Medulla oblongata (tissue), 1 donor: ENCODE measurements around the gene CDC25B.

ENCODE experiments used
- DNase-seq: peaks from one replicate; pipeline ENCODE4 v3.0.0-alpha.2; 2015; ENCODE audit errors: extremely low spot score

The CDC25B gene

GRCh38 chr20:3763671-3764601, 32.2 kb upstream of the CDC25B start:
- no peak for DNase-seq

GRCh38 chr20:3764659-3765058, 31.5 kb upstream of the CDC25B start:
- no peak for DNase-seq

GRCh38 chr20:3765171-3765882, 30.8 kb upstream of the CDC25B start:
- no peak for DNase-seq

GRCh38 chr20:3766422-3767109, 29.5 kb upstream of the CDC25B start:
- no peak for DNase-seq

- DNase-seq: no peak
These were observed 29.0 kb upstream of the CDC25B start for GRCh38 chr20:3767110-3767426.

GRCh38 chr20:3767427-3768341, 28.4 kb upstream of the CDC25B start, which contains the start of gene ADISSP:
ADISSP (minus strand) TSS chr20:3767753; CDS start chr20:3760100, 7,653 bp downstream.
- DNase-seq: peak; percentile 99

- peak; percentile 82 for DNase-seq
These were observed 27.6 kb upstream of the CDC25B start for GRCh38 chr20:3768342-3769130.

- DNase-seq: no peak
These were observed 24.5 kb upstream of the CDC25B start for GRCh38 chr20:3771552-3772058.

- DNase-seq: no peak
These were observed 20.5 kb upstream of the CDC25B start for GRCh38 chr20:3775457-3776108.

- no peak for DNase-seq
These were observed 18.8 kb upstream of the CDC25B start for GRCh38 chr20:3777381-3777715.

GRCh38 chr20:3777716-3778629, 18.1 kb upstream of the CDC25B start:
- no peak for DNase-seq

- DNase-seq: no peak
These were observed 17.1 kb upstream of the CDC25B start for GRCh38 chr20:3778976-3779375.

GRCh38 chr20:3781153-3781910, 14.8 kb upstream of the CDC25B start, which contains the start of gene SPEF1:
SPEF1 (minus strand) TSS chr20:3781448; CDS start chr20:3781287, 161 bp downstream.
- peak; percentile 96 for DNase-seq

- DNase-seq: no peak
These were observed 13.5 kb upstream of the CDC25B start for GRCh38 chr20:3782597-3782996.

GRCh38 chr20:3783068-3783489, 13.0 kb upstream of the CDC25B start:
- no peak for DNase-seq

GRCh38 chr20:3783511-3784195, 12.5 kb upstream of the CDC25B start:
- DNase-seq: peak; percentile 70

GRCh38 chr20:3784216-3784853, 11.8 kb upstream of the CDC25B start:
- no peak for DNase-seq
